ENCODE measurements around the gene CLCN7. TPM values are rescaled to one million over a fixed set of nuclear protein-coding genes. Genes with fewer than 3 reads are reported as not detected.

Gene CLCN7
- total RNA-seq, 1 donor from 2014 or later = 177 TPM

DNA sequence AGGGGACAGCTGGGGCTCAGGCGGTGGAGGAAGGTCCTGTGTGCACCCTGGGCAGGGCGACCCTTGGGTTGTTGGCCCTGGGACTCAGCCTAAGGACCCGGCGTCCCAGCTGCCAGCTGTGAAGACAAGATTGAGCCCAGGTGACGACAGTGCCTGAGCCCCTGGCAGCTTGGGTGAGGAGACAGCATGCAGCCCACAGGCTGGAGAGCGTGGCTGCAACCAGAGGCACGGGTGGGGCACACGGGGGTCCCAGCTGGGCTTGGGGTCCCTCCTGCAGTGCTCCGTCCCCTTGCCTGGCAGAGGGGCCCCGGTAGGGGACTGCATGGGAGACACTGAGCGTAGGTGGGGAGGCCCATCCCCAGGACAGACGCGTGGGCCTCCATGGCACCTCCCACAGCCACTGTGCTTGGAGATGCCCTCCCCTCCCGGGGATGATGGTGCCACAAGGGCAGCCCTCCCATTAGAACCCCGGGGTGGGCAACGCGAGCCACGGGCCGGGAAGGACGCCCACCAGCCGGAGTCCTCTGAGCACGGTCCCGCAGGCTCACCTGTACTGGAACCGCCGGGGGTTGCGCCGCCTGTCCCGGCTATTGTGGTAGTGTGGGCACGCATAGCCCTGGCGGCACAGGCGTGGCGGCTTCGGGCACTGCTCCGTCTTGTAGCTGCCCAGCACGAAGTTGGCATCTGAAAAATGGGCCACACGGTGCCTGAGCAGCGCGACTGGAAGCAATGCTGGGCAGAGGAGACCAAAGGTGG, 75.8 kb downstream of the CLCN7 start:
- H3K4me1 Mint-ChIP-seq (ENCODE audit: unreplicated experiment) = no peaks in the 10 kb centered on the region
- H3K4me3 Mint-ChIP-seq (ENCODE audit: unreplicated experiment) = no peak overlapping the region
- no peaks in the 10 kb centered on the region for H3K9me3 Mint-ChIP-seq (ENCODE audit: unreplicated experiment)
- H3K27ac Mint-ChIP-seq (ENCODE audit: unreplicated experiment) = no peak overlapping the region
- H3K36me3 Mint-ChIP-seq (ENCODE audit: unreplicated experiment) = peaks cover 33% of the 10 kb centered on the region
- no peaks in the 10 kb centered on the region for H3K27me3 Mint-ChIP-seq (ENCODE audit: unreplicated experiment)
- TF ChIP-seq, protein P1, sequence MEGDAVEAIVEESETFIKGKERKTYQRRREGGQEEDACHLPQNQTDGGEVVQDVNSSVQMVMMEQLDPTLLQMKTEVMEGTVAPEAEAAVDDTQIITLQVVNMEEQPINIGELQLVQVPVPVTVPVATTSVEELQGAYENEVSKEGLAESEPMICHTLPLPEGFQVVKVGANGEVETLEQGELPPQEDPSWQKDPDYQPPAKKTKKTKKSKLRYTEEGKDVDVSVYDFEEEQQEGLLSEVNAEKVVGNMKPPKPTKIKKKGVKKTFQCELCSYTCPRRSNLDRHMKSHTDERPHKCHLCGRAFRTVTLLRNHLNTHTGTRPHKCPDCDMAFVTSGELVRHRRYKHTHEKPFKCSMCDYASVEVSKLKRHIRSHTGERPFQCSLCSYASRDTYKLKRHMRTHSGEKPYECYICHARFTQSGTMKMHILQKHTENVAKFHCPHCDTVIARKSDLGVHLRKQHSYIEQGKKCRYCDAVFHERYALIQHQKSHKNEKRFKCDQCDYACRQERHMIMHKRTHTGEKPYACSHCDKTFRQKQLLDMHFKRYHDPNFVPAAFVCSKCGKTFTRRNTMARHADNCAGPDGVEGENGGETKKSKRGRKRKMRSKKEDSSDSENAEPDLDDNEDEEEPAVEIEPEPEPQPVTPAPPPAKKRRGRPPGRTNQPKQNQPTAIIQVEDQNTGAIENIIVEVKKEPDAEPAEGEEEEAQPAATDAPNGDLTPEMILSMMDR (IDR thresholded peaks at IDR 0.05) = no peak
- no peak for DNase-seq (ENCODE audit: extremely low spot score, unreplicated experiment)

DNA sequence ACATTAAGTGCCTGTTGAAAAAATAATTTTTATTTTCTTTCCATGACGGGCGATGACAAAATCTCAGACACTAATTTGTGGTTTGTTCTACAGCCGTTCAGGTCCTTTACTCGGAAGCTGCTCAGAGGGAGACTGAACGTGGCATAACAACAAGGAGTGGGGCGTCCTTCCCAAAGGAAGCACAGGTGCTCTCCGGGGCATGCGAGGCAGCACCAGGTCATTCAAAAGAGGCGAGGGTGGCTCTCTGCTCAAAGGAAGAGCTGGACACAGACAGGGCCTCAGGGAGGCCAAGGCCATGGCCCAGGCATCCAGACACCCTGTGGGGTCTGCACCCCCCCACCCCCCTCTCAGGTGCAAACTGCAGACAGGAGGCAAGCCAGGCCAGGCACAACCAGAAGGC, 76.5 kb downstream of the CLCN7 start:
- Mint-ChIP-seq H3K36me3 (ENCODE audit: unreplicated experiment) (peaks cover 32% of the 10 kb centered on the region), H3K4me1 (ENCODE audit: unreplicated experiment) (no peaks in the 10 kb centered on the region), H3K4me3 (ENCODE audit: unreplicated experiment) (no peak overlapping the region), H3K27ac (ENCODE audit: unreplicated experiment) (no peak overlapping the region), H3K9me3 (ENCODE audit: unreplicated experiment) (no peaks in the 10 kb centered on the region), H3K27me3 (ENCODE audit: unreplicated experiment) (no peaks in the 10 kb centered on the region)
- no peak for DNase-seq (ENCODE audit: extremely low spot score, unreplicated experiment)
- TF ChIP-seq, protein P1 (IDR thresholded peaks at IDR 0.05) = no peak

DNA sequence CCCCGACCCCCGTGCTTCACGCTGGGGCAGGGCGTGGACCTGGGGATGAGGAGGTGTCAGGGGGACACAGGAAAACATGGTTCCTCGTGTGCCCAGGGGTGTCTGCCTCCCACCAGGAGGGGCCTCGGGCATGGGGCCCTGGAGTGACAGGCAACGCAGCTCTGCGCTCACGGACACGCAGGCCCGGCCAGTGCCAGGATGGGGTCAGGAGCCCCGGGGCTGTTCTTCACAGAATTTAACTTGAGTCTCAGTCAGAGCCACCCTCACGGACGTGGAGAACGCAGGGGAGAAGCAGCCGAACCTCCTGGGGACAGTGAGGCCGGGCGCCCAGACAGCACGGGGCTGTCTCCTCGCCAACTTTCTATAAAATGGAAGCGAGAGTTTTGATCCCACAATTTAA, 77.0 kb downstream of the CLCN7 start:
- Mint-ChIP-seq H3K27ac (ENCODE audit: unreplicated experiment) (no peak overlapping the region), H3K4me1 (ENCODE audit: unreplicated experiment) (no peaks in the 10 kb centered on the region), H3K27me3 (ENCODE audit: unreplicated experiment) (no peaks in the 10 kb centered on the region), H3K36me3 (ENCODE audit: unreplicated experiment) (peaks cover 33% of the 10 kb centered on the region), H3K9me3 (ENCODE audit: unreplicated experiment) (no peaks in the 10 kb centered on the region), H3K4me3 (ENCODE audit: unreplicated experiment) (no peak overlapping the region)
- DNase-seq (ENCODE audit: extremely low spot score, unreplicated experiment) = no peak
- TF ChIP-seq, protein P1 (IDR thresholded peaks at IDR 0.05) = no peak

DNA sequence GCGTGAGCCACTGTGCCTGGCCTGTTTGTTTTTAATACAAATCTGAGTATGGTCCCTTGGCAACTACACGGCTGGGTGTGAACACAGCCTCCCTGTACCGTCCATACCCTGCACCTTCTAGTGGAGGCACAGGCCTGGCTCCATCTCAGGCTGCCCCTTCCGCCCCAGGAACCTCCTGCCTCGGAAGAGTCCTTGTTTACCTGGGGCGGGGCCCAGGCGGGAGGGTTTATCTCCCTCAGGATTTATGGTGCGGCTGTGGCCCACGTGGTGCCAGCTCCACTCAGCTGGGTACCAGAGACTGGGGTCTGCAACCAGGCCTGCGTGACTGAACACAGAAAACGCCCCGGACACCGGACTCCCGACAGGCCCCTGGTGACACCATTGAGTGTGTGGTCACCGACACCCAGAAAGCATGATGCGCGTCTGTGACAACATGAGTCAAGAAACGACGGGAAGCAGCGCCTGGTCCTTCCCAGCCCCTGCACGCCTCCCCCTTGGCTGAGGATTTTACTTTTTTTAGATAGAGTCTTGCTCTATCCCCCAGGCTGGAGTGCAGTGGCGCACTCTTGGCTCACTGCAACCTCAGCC, 79.3 kb downstream of the CLCN7 start:
- Mint-ChIP-seq H3K36me3 (ENCODE audit: unreplicated experiment) (peaks cover 27% of the 10 kb centered on the region), H3K4me1 (ENCODE audit: unreplicated experiment) (no peaks in the 10 kb centered on the region)

More for the DNA sequence above, 79.3 kb downstream of the CLCN7 start:
- no peak overlapping the region for H3K27ac Mint-ChIP-seq (ENCODE audit: unreplicated experiment)
- TF ChIP-seq, protein P1 (IDR thresholded peaks at IDR 0.05) = no peak
- no peaks in the 10 kb centered on the region for H3K9me3 Mint-ChIP-seq (ENCODE audit: unreplicated experiment)
- DNase-seq (ENCODE audit: extremely low spot score, unreplicated experiment) = no peak
- H3K27me3 Mint-ChIP-seq (ENCODE audit: unreplicated experiment) = no peaks in the 10 kb centered on the region
- H3K4me3 Mint-ChIP-seq (ENCODE audit: unreplicated experiment) = no peak overlapping the region

Other genes with a start within 250 kb of the CLCN7 start
- gene TPSG1, start 249.8 kb downstream of the CLCN7 start, total RNA-seq = not detected in 2 replicates
- gene TPSB2, start 244.8 kb downstream of the CLCN7 start, total RNA-seq = not detected in 2 replicates
- gene TPSAB1, start 234.3 kb downstream of the CLCN7 start, total RNA-seq = not detected in 2 replicates
- gene TPSD1, start 219.0 kb downstream of the CLCN7 start, total RNA-seq = not detected in 2 replicates
- 118 and 131 TPM in 2 replicates for gene UBE2I, start 165.4 kb downstream of the CLCN7 start, total RNA-seq
- 0.42 and 0.48 TPM in 2 replicates for gene BAIAP3, start 141.4 kb downstream of the CLCN7 start, total RNA-seq
- gene TSR3, start 123.2 kb downstream of the CLCN7 start, total RNA-seq = 58.0 and 59.2 TPM in 2 replicates
- 92.4 and 94.3 TPM in 2 replicates for gene GNPTG, start 123.1 kb downstream of the CLCN7 start, total RNA-seq
- gene UNKL, start 60.3 kb downstream of the CLCN7 start, total RNA-seq = 28.4 and 34.4 TPM in 2 replicates
- gene UQCC4, start 54.3 kb downstream of the CLCN7 start, total RNA-seq = 9.7 and 10.1 TPM in 2 replicates
- not detected in 2 replicates for gene PERCC1, start 44.0 kb downstream of the CLCN7 start, total RNA-seq
- 1.0 and 2.5 TPM in 2 replicates for gene CCDC154, start 30.5 kb downstream of the CLCN7 start, total RNA-seq
- gene PTX4, start 13.9 kb upstream of the CLCN7 start, total RNA-seq = not detected in 2 replicates
- gene TELO2, start 18.3 kb upstream of the CLCN7 start, total RNA-seq = 35.7 and 37.8 TPM in 2 replicates
- gene TMEM204, start 58.6 kb upstream of the CLCN7 start, total RNA-seq = 13.5 and 14.5 TPM in 2 replicates
- gene IFT140, start 137.0 kb upstream of the CLCN7 start, total RNA-seq = 36.4 and 38.2 TPM in 2 replicates
- gene CRAMP1, start 137.3 kb upstream of the CLCN7 start, total RNA-seq = 29.4 and 30.1 TPM in 2 replicates
- 53.6 and 55.1 TPM in 2 replicates for gene JPT2, start 203.3 kb upstream of the CLCN7 start, total RNA-seq
- gene MAPK8IP3, start 231.2 kb upstream of the CLCN7 start, total RNA-seq = 89.7 and 105 TPM in 2 replicates

All from osteocyte (in vitro differentiated cells).